22Rv1 (cell line): ENCODE data around the gene JMJD6.

Source experiments
- CTCF ChIP-seq: fragments of 450-650 bp; IDR thresholded peaks from 2 replicates; pipeline ENCODE4 v1.5.1; 2017; ENCODE audit warnings: mild to moderate bottlenecking
- ZFX ChIP-seq: fragments of 450-650 bp; IDR thresholded peaks from 2 replicates; pipeline ENCODE4 v1.6.1; 2017; ENCODE audit warnings: antibody characterized with exemption, borderline replicate concordance

- no peak for TF ChIP-seq CTCF
- no peak for TF ChIP-seq ZFX
Observed at GRCh38 chr17:76727745-76728456, 1.5 kb upstream of the JMJD6 start.
